ENCODE measurements around the gene TRAPPC2B. TPM values are rescaled to one million over a fixed set of nuclear protein-coding genes. Genes with fewer than 3 reads are reported as not detected.

Gene TRAPPC2B
- polyA plus RNA-seq, 1 donor (not counting 4 experiments of a cell fraction or from before 2014, with no cell fraction given) = 20.8 TPM

GRCh38 chr19:57376151-57376550, 12.8 kb downstream of the TRAPPC2B start:
- dilution Hi-C loops (cut with MboI; ENCODE audit: extremely low pct_ligation_motif_present, low sequenced_read_pairs) = no loop called here
- no peaks in the 10 kb centered on the region for H3K9me1 ChIP-seq (ENCODE audit: control insufficient read depth, extremely low read depth, insufficient read depth, low read length)
- no peak overlapping the region for H2AFZ ChIP-seq (ENCODE audit: control insufficient read depth, low read length)
- H3K79me2 ChIP-seq (ENCODE audit: control insufficient read depth, insufficient read depth, low read length) = no peaks in the 10 kb centered on the region
- TF ChIP-seq CTCF (optimal IDR thresholded peaks at IDR 0.05 in 1 of 3, IDR thresholded peaks at IDR 0.05 in 1 of 3, conservative IDR thresholded peaks at IDR 0.05 in 1 of 3; ENCODE audit: extremely low read depth in 1 of 3, insufficient read depth in 2 of 3, low read length in 3 of 3) (no peak), EZH2 (IDR thresholded peaks at IDR 0.05; ENCODE audit: low read length) (no peak)
- FAIRE-seq (no peak), DNase-seq (ENCODE audit: low read depth, low spot score) (no peak)
- H3K27me3 ChIP-seq (ENCODE audit: control insufficient read depth, extremely low read depth, insufficient read depth, low read length) = no peaks in the 10 kb centered on the region
- H3K27ac ChIP-seq (ENCODE audit: control insufficient read depth, insufficient read depth, low read length) = no peak overlapping the region
- peaks cover 7 to 25% of the 10 kb centered on the region in 2 experiments for H3K36me3 ChIP-seq (ENCODE audit: control insufficient read depth in 2 of 2, extremely low read depth in 1 of 2, insufficient read depth in 2 of 2, low read length in 2 of 2)
- H3K4me2 ChIP-seq (ENCODE audit: control insufficient read depth, extremely low read depth, insufficient read depth, low read depth, low read length) = no peak overlapping the region
- no peaks in the 10 kb centered on the region for H3K4me1 ChIP-seq (ENCODE audit: control insufficient read depth, extremely low read depth, insufficient read depth, low read length)
- no peaks in the 10 kb centered on the region for H4K20me1 ChIP-seq (ENCODE audit: control insufficient read depth, extremely low read depth, insufficient read depth, low read length)
- H3K9ac ChIP-seq (ENCODE audit: control insufficient read depth, extremely low read depth, insufficient read depth, low read length) = no peak overlapping the region
- no peak overlapping the region for H3K4me3 ChIP-seq (ENCODE audit: control insufficient read depth in 2 of 3, extremely low read depth in 1 of 3, insufficient read depth in 2 of 3, low read depth in 1 of 3, low read length in 3 of 3)
- peaks cover 17% of the 10 kb centered on the region for H3K9me3 ChIP-seq (ENCODE audit: control insufficient read depth, low read depth, low read length)

- H4K20me1 ChIP-seq (ENCODE audit: control insufficient read depth, extremely low read depth, insufficient read depth, low read length) = no peaks in the 10 kb centered on the region
- DNase-seq (ENCODE audit: low read depth, low spot score) (no peak), FAIRE-seq (no peak)
- no peak overlapping the region for H3K4me2 ChIP-seq (ENCODE audit: control insufficient read depth, extremely low read depth, insufficient read depth, low read depth, low read length)
- no peak overlapping the region for H3K27ac ChIP-seq (ENCODE audit: control insufficient read depth, insufficient read depth, low read length)
- TF ChIP-seq EZH2 (IDR thresholded peaks at IDR 0.05; ENCODE audit: low read length) (no peak), CTCF (optimal IDR thresholded peaks at IDR 0.05 in 1 of 3, IDR thresholded peaks at IDR 0.05 in 1 of 3, conservative IDR thresholded peaks at IDR 0.05 in 1 of 3; ENCODE audit: extremely low read depth in 1 of 3, insufficient read depth in 2 of 3, low read length in 3 of 3) (no peak)
- no peak overlapping the region for H3K9ac ChIP-seq (ENCODE audit: control insufficient read depth, extremely low read depth, insufficient read depth, low read length)
- H3K4me3 ChIP-seq (ENCODE audit: control insufficient read depth in 2 of 3, extremely low read depth in 1 of 3, insufficient read depth in 2 of 3, low read depth in 1 of 3, low read length in 3 of 3) = no peak overlapping the region
- no peaks in the 10 kb centered on the region for H3K4me1 ChIP-seq (ENCODE audit: control insufficient read depth, extremely low read depth, insufficient read depth, low read length)
- H3K9me3 ChIP-seq (ENCODE audit: control insufficient read depth, low read depth, low read length) = peaks cover 17% of the 10 kb centered on the region
- H2AFZ ChIP-seq (ENCODE audit: control insufficient read depth, low read length) = no peak overlapping the region
- no peaks in the 10 kb centered on the region for H3K9me1 ChIP-seq (ENCODE audit: control insufficient read depth, extremely low read depth, insufficient read depth, low read length)
- dilution Hi-C loops (cut with MboI; ENCODE audit: extremely low pct_ligation_motif_present, low sequenced_read_pairs) = no loop called here
- no peaks in the 10 kb centered on the region for H3K27me3 ChIP-seq (ENCODE audit: control insufficient read depth, extremely low read depth, insufficient read depth, low read length)
- H3K36me3 ChIP-seq (ENCODE audit: control insufficient read depth in 2 of 2, extremely low read depth in 1 of 2, insufficient read depth in 2 of 2, low read length in 2 of 2) = peaks cover 0 to 19% of the 10 kb centered on the region in 2 experiments
- no peaks in the 10 kb centered on the region for H3K79me2 ChIP-seq (ENCODE audit: control insufficient read depth, insufficient read depth, low read length)
Observed at GRCh38 chr19:57377498-57378146, 14.3 kb downstream of the TRAPPC2B start.

Measured in keratinocyte (primary cell).